ENCODE data around the gene SLC12A9.

Gene SLC12A9

DNA sequence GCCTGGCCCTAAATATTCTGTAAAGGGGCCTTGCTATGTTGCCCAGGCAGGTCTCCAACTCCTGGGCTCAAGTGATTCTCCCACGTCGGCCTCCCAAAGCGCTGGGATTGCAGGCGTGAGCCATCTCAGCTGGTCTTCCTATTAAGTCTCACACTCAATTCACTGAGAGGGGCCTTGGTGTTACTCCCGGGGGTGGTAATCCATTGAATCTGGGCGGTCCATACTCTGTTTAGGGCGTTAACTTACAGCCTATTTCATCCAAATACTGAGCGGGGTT lies 21.7 kb downstream of the SLC12A9 start:
- peak overlapping the region; percentile 93 for H3K27ac ChIP-seq (replicated peaks)
- no peak for DNase-seq (ENCODE audit: low read depth in 1 of 2, low spot score in 1 of 2)
- H3K4me3 ChIP-seq (replicated peaks; ENCODE audit: insufficient read depth, low read length): peak overlapping the region; percentile 39; the same call in 1 of the 2 replicates

DNA sequence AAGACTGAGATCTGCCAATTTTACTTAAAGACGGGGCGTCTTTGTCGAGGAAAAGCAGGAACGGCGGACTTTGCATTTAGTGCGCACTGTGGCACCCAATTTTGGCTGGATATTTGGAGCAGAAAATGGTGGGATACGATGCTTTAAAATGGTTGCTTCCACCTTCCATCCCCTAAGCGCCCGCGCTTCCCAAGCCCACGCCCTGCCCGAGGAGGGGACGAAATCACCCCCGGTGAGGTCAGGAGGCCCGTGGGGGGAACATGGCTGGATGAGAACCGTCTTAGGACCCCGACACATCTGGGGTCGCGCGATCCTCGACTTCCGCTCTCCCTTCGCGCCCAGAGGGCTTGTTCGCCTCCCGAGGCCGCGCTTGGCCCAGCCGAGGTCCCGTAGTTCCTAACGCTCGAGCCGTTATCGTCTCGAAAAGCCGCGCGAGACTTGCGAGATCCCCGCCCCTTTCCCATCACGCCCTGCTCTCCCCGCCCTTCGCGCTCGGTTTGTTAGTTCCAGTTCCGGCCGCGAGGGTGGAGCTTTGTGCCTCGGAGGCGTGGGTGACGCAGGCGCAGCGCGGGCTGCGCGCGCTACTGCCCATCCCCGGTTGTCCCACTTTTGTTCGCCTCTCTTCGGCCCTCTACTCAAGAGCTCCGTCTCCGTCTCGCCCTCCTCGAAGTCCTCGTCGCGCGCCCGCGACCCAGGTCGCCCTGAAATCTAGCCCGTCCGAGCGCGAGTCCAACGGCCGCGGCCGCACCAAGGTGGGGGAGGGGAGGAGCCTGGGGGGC lies 22.3 kb downstream of the SLC12A9 start, which contains the start of gene SRRT:
Gene SRRT, plus strand, starts transcription at position 527 of the 779 bp plus-strand sequence. CDS start 488 bp downstream, outside the sequence.
- peak within 1 kb of the TSS; percentile 93 for H3K27ac ChIP-seq (replicated peaks)
- peak; percentile 96 to 98 for DNase-seq (ENCODE audit: low read depth in 1 of 2, low spot score in 1 of 2)
- no peaks in the 10 kb centered on the region for H3K27me3 ChIP-seq (ENCODE audit: insufficient read depth, poor library complexity, severe bottlenecking)
- H3K4me3 ChIP-seq (replicated peaks; ENCODE audit: insufficient read depth, low read length): peak within 1 kb of the TSS; percentile 89
- TF ChIP-seq, protein P1, sequence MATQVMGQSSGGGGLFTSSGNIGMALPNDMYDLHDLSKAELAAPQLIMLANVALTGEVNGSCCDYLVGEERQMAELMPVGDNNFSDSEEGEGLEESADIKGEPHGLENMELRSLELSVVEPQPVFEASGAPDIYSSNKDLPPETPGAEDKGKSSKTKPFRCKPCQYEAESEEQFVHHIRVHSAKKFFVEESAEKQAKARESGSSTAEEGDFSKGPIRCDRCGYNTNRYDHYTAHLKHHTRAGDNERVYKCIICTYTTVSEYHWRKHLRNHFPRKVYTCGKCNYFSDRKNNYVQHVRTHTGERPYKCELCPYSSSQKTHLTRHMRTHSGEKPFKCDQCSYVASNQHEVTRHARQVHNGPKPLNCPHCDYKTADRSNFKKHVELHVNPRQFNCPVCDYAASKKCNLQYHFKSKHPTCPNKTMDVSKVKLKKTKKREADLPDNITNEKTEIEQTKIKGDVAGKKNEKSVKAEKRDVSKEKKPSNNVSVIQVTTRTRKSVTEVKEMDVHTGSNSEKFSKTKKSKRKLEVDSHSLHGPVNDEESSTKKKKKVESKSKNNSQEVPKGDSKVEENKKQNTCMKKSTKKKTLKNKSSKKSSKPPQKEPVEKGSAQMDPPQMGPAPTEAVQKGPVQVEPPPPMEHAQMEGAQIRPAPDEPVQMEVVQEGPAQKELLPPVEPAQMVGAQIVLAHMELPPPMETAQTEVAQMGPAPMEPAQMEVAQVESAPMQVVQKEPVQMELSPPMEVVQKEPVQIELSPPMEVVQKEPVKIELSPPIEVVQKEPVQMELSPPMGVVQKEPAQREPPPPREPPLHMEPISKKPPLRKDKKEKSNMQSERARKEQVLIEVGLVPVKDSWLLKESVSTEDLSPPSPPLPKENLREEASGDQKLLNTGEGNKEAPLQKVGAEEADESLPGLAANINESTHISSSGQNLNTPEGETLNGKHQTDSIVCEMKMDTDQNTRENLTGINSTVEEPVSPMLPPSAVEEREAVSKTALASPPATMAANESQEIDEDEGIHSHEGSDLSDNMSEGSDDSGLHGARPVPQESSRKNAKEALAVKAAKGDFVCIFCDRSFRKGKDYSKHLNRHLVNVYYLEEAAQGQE (IDR thresholded peaks at IDR 0.05; ENCODE audit: insufficient replicate concordance, low read depth): peak; percentile 16
- TF ChIP-seq, protein P2, sequence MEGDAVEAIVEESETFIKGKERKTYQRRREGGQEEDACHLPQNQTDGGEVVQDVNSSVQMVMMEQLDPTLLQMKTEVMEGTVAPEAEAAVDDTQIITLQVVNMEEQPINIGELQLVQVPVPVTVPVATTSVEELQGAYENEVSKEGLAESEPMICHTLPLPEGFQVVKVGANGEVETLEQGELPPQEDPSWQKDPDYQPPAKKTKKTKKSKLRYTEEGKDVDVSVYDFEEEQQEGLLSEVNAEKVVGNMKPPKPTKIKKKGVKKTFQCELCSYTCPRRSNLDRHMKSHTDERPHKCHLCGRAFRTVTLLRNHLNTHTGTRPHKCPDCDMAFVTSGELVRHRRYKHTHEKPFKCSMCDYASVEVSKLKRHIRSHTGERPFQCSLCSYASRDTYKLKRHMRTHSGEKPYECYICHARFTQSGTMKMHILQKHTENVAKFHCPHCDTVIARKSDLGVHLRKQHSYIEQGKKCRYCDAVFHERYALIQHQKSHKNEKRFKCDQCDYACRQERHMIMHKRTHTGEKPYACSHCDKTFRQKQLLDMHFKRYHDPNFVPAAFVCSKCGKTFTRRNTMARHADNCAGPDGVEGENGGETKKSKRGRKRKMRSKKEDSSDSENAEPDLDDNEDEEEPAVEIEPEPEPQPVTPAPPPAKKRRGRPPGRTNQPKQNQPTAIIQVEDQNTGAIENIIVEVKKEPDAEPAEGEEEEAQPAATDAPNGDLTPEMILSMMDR (IDR thresholded peaks at IDR 0.05; ENCODE audit: insufficient read depth, low read length): no peak
- TF ChIP-seq POLR2AphosphoS5 (IDR thresholded peaks at IDR 0.05; ENCODE audit: low read depth): peak; percentile 96
- peak; percentile 31; the same call in 1 of the 2 replicates for TF ChIP-seq SPI1 (IDR thresholded peaks at IDR 0.05; ENCODE audit: borderline replicate concordance, low read depth)
- TF ChIP-seq GABPA (IDR thresholded peaks at IDR 0.05; ENCODE audit: low read depth): peak; percentile 21; the same call in 1 of the 2 replicates

More for the DNA sequence above, 21.7 kb downstream of the SLC12A9 start:
- TF ChIP-seq POLR2AphosphoS5 (IDR thresholded peaks at IDR 0.05; ENCODE audit: low read depth) (no peak), SPI1 (IDR thresholded peaks at IDR 0.05; ENCODE audit: borderline replicate concordance, low read depth) (no peak), GABPA (IDR thresholded peaks at IDR 0.05; ENCODE audit: low read depth) (no peak)
- TF ChIP-seq, protein P1 (IDR thresholded peaks at IDR 0.05; ENCODE audit: insufficient replicate concordance, low read depth): no peak
- TF ChIP-seq, protein P2 (IDR thresholded peaks at IDR 0.05; ENCODE audit: insufficient read depth, low read length): no peak
- H3K27me3 ChIP-seq (ENCODE audit: insufficient read depth, poor library complexity, severe bottlenecking): no peaks in the 10 kb centered on the region

- H3K4me3 ChIP-seq (replicated peaks; ENCODE audit: insufficient read depth, low read length): peak overlapping the region; percentile 89
- TF ChIP-seq, protein P2 (IDR thresholded peaks at IDR 0.05; ENCODE audit: insufficient read depth, low read length): no peak
- TF ChIP-seq, protein P1 (IDR thresholded peaks at IDR 0.05; ENCODE audit: insufficient replicate concordance, low read depth): no peak
- TF ChIP-seq SPI1 (IDR thresholded peaks at IDR 0.05; ENCODE audit: borderline replicate concordance, low read depth) (no peak), POLR2AphosphoS5 (IDR thresholded peaks at IDR 0.05; ENCODE audit: low read depth) (no peak), GABPA (IDR thresholded peaks at IDR 0.05; ENCODE audit: low read depth) (no peak)
- H3K27me3 ChIP-seq (ENCODE audit: insufficient read depth, poor library complexity, severe bottlenecking): no peaks in the 10 kb centered on the region
- peak overlapping the region; percentile 93 for H3K27ac ChIP-seq (replicated peaks)
- DNase-seq (ENCODE audit: low read depth in 1 of 2, low spot score in 1 of 2): peak in 1 of 2 experiments; percentile 36
Measured at GRCh38 chr7:100875356-100875751, 22.8 kb downstream of the SLC12A9 start.

Measured in HL-60 (cell line).